ENCODE data around the gene RBM22.
A peak's percentile ranks its signal among the peaks of the same experiment; 100 is the strongest.

The RBM22 gene

GRCh38 chr5:150672237-150672883 is 28.5 kb downstream of the RBM22 start:
- peak in 1 of 2 experiments; percentile 12 for DNase-seq

GRCh38 chr5:150671509-150672236 is 29.2 kb downstream of the RBM22 start:
- DNase-seq, result no peak

- DNase-seq, result no peak
These were observed 29.9 kb downstream of the RBM22 start for GRCh38 chr5:150670948-150671310.

- no peak for DNase-seq
These were observed 30.5 kb downstream of the RBM22 start for GRCh38 chr5:150670275-150670947.

GRCh38 chr5:150665044-150665443 is 35.8 kb downstream of the RBM22 start:
- no peak for DNase-seq

- DNase-seq, result no peak
These were observed 36.9 kb downstream of the RBM22 start for GRCh38 chr5:150663936-150664335.

GRCh38 chr5:150662731-150663516 is 37.9 kb downstream of the RBM22 start:
- no peak for DNase-seq

GRCh38 chr5:150661821-150662596 is 38.9 kb downstream of the RBM22 start:
- DNase-seq, result no peak

GRCh38 chr5:150661086-150661485 is 39.8 kb downstream of the RBM22 start, which contains the start of gene MYOZ3:
TSS of gene MYOZ3 (plus strand) at chr5:150661251. CDS start at chr5:150662942, 1,691 bp downstream.
- no peak for DNase-seq

GRCh38 chr5:150660108-150660831 is 40.6 kb downstream of the RBM22 start:
- no peak for DNase-seq

GRCh38 chr5:150659360-150660107 is 41.3 kb downstream of the RBM22 start:
- no peak for DNase-seq

GRCh38 chr5:150658699-150659265 is 42.1 kb downstream of the RBM22 start:
- no peak for DNase-seq

- no peak for DNase-seq
These were observed 42.7 kb downstream of the RBM22 start for GRCh38 chr5:150658121-150658520.

- peak; percentile 62 to 70 for DNase-seq
These were observed 44.4 kb downstream of the RBM22 start for GRCh38 chr5:150656191-150657132.

- DNase-seq, result no peak
These were observed 45.6 kb downstream of the RBM22 start for GRCh38 chr5:150655221-150655620.

GRCh38 chr5:150653762-150654556 is 46.9 kb downstream of the RBM22 start:
- no peak for DNase-seq

GRCh38 chr5:150653145-150653761 is 47.6 kb downstream of the RBM22 start:
- no peak for DNase-seq

Data from stimulated activated CD4-positive, alpha-beta T cell treated with anti-CD3 and anti-CD28 coated beads, Interleukin-4, amount 100 ng/mL, for 4 hours (primary cell).